ENCODE results near the gene TTC8.

GRCh38 chr14:88837495-88837894 lies 13.0 kb downstream of the TTC8 start:
- TF ChIP-seq TAF1 (IDR thresholded peaks at IDR 0.05; ENCODE audit: borderline replicate concordance, insufficient read depth, low read length) (no peak), POLR2AphosphoS5 (IDR thresholded peaks at IDR 0.05; ENCODE audit: low read depth, low read length) (no peak)

All from PFSK-1 (cell line).